H54 (cell line): Measurements from ENCODE around the gene HLA-C.
"Not testable (repeated sequence)": the region's sequence is repeated elsewhere in the genome, so short reads cannot be mapped to it uniquely, and the experiment has no call there.

Experiments used
- DNase-seq: peaks from one replicate; pipeline ENCODE4 v3.0.0; 2011; ENCODE audit warnings: low spot score, mixed read lengths; ENCODE audit not compliant: insufficient read length
- FAIRE-seq: peaks from 3 replicates; lab custom pipeline; 2011; peaks lifted over from hg19 to GRCh38; lab: Jason Lieb, UNC
- POLR2A ChIP-seq: IDR thresholded peaks from 2 replicates; pipeline ENCODE4 v1.6.1; 2011; ENCODE audit warnings: low read depth, mild to moderate bottlenecking, low read length

HLA-C gene

DNA sequence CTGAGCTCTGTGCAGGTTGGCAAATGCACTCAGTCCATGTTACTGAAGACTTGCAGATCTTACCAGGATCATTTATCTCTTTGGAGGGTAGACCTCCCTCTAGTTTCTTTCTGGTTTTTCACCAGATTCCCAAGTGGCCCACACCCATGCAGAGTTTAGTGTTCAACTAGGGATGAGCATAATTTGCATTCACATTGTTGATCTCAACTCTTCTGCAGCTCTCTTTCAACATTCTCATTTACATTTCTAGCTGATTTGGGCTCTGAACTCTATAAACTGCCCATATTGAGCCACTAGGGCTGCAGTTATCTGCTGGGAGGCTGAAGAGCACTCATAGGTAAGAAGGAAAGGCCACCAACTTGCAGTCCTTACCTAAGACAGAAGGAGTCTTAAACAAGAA lies 17.9 kb upstream of the HLA-C start:
- no peak for TF ChIP-seq POLR2A
- FAIRE-seq (no peak), DNase-seq (no peak)

GRCh38 chr6:31287619-31288018 lies 15.7 kb upstream of the HLA-C start:
- no peak for DNase-seq
- TF ChIP-seq POLR2A, result no peak
- FAIRE-seq, result no peak

DNA sequence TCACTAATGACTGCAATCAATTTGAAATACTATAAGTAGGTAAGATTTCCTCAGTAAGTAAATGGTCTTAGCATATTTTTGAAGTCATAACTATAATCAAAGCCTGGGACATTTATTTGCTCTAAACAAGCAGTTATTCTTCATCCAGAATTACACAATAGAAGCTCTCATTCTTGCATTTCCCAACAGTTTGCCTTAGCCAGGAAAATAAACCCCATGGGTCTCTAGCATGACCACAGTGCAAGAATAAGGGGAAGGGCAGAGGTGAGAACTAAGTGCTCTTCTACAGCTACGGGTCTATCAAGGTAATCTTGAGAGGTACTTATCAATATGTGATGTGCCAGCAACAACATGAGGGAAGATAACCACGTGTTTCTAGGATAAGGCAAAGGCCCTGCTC lies 14.1 kb upstream of the HLA-C start:
- FAIRE-seq (no peak), DNase-seq (no peak)
- TF ChIP-seq POLR2A, result no peak

- DNase-seq, result no peak
- FAIRE-seq, result no peak
- TF ChIP-seq POLR2A, result no peak
Measured at GRCh38 chr6:31285486-31285885, 13.6 kb upstream of the HLA-C start.

DNA sequence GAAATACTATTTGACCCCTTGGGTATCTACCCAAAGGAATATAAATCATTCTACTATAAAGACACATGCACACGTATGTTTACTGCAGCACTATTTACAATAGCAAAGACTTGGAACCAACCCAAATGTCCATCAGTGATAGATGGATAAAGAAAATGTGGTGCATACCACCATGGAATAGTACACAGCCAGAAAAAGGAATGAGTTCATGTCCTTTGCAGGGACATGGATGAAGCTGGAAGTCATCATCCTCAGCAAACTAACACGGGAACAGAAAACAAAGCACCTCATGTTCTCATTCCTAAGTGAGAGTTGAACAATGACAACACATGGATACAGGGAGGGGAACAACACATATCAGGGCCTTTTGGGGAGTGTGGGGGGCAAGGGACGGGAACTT lies 7.8 kb upstream of the HLA-C start:
- FAIRE-seq, DNase-seq: not testable (repeated sequence)

DNA sequence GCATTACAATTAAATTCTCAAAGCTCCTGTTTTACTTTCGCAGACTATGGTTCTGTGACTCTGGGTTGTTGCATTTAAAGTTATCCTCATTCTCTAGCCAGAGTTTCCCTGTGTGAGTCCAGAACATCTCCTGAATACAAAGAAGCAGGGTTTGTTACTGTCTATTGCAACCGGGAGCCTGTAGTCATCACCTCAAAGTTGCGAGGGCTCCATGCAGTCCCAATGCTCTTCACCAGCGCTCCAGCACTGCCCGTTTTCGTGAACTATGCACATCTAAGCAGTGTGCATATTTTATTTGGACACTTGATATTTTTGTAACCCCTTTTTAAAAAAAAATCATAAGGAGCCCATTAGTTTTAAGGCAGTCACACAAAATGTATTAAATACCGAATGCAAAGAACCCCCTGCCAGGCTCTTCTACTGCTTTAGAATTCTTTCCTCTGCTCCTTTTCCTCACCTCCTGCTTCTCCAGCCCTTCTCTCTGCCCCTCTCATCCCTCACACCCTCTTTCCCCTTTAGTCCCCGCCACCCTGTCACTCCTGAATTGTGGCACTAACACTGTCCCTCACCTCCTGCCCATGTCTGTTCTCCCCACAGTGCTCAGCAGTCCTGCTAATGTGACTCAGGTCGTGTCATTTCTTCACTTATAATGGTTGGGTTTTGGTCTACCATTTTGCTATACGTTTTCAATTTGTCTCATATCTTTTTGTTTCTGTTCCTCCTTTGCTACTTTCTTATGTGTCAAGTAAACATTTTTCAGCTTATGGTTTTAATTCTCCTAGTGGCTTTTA lies 1.1 kb upstream of the HLA-C start:
- no peak for TF ChIP-seq POLR2A
- no peak for DNase-seq
- FAIRE-seq, result no peak

GRCh38 chr6:31272436-31272835 lies 544 bp upstream of the HLA-C start:
- TF ChIP-seq POLR2A, result no peak
- DNase-seq, result no peak
- no peak for FAIRE-seq

- no peak for TF ChIP-seq POLR2A
- peak; percentile 9 for DNase-seq
- no peak for FAIRE-seq
Measured at GRCh38 chr6:31270788-31271640, 878 bp downstream of the HLA-C start.

- FAIRE-seq (no peak), DNase-seq (no peak)
- TF ChIP-seq POLR2A, result no peak
Measured at GRCh38 chr6:31268836-31269235, 3.1 kb downstream of the HLA-C start.

GRCh38 chr6:31268369-31268765 lies 3.5 kb downstream of the HLA-C start:
- DNase-seq (no peak), FAIRE-seq (no peak)
- TF ChIP-seq POLR2A, result no peak

DNA sequence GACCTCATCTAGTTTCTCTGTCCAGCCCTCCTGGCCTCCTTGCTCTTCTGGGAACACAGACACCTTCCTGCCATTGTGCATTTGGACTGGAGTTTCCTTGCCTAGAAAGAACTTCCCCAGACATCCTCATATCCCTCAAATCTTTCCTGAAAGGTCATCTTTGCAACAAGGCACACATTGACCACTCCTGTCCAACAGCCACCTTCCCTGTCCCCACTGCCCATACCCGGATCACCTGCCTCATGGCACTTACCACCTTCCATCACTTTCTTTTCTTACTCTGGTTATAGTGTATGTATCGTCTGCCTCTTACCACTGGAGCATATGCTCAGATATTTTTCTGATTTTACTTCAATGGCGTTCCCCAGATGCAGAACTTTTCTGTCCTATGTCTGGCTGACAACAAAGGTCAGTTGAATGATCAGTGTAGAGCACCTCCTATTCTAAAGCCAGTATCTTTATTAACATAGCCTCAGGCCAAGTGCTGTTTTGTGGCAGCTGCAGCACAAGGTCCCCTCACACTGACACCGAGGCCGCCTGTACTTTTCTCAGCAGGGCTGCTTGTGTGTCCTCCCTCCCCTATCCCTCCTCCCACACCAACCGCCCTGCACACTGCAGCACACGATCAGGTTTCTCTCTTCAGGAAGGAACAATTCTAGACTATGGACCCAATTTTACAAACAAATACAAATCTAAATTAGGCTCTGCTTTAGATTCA lies 4.1 kb downstream of the HLA-C start:
- no peak for TF ChIP-seq POLR2A
- FAIRE-seq, result no peak
- DNase-seq, result no peak

- TF ChIP-seq POLR2A, result no peak
- DNase-seq, result no peak
- FAIRE-seq, result no peak
Measured at GRCh38 chr6:31266567-31267360, 5.1 kb downstream of the HLA-C start.

DNA sequence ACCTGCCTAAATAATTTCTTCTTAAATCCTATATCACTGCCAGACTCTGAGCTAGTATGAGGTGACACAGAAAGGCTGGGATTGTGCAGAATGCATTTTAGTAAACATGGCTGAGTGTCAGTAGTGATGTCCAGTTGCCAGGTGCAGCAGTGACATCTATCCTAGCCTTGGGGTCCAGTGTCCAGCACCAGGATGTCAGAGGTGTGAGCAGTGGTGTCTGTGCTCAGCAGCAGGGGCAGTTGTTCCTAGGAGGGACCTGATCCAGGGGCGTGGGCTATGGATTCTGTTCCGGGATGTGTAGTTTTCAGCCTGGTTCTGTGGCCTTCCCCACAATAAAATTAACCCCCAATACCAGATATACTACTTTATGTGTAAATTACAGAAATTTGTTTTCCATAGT lies 6.0 kb downstream of the HLA-C start:
- no peak for FAIRE-seq
- TF ChIP-seq POLR2A, result no peak
- DNase-seq, result no peak

GRCh38 chr6:31263346-31263933 lies 8.5 kb downstream of the HLA-C start:
- not testable (repeated sequence) for FAIRE-seq, DNase-seq

DNA sequence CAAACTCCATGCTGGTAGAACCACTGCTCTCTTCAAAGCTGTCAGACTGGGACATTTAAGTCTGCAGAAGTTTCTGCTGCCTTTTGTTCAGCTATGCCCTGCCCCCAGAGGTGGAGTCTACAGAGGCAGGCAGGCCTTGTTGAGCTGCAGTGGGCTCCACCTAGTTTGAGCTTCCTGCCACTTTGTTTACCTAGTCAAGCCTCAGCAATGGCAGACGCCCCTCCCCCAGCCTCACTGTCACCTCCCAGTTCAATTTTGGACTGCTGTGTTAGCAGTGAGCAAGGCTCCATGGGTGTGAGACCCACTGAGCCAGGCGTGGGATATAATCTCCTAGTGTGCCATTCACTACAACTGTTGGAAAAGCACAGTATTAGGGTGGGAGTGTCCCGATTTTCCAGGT lies 11.9 kb downstream of the HLA-C start:
- not testable (repeated sequence) for FAIRE-seq, DNase-seq
